MM.1S (cell line): ENCODE results near the gene PYCR2.

ENCODE experiments used
- DNase-seq: peaks from one replicate; pipeline ENCODE4 v3.0.0-alpha.2; 2015
- H2AFZ ChIP-seq: fragments of 300-600 bp; sonication (generic); 2 replicates; pipeline ENCODE4 v1.6.0; 2016; ENCODE audit warnings: antibody characterized with exemption, low read length
- H3F3A ChIP-seq: fragments of 300-600 bp; sonication (generic); 2 replicates; pipeline ENCODE4 v1.6.1; 2016; ENCODE audit warnings: mild to moderate bottlenecking, antibody characterized with exemption, low read length, moderate library complexity, mixed read lengths; ENCODE audit not compliant: insufficient read depth
- H3K27ac ChIP-seq: fragments of 300-600 bp; sonication (generic); 2 replicates; pipeline ENCODE4 v1.5.1; 2016; ENCODE audit warnings: mild to moderate bottlenecking, low read length
- H3K27me3 ChIP-seq: fragments of 300-600 bp; sonication (generic); replicated peaks from 2 replicates; pipeline ENCODE4 v1.6.0; 2016; ENCODE audit warnings: low read length; ENCODE audit not compliant: insufficient read depth
- H3K36me3 ChIP-seq: fragments of 300-600 bp; sonication (generic); replicated peaks from 2 replicates; pipeline ENCODE4 v1.6.1; 2016; ENCODE audit warnings: mild to moderate bottlenecking, low read length, mixed read lengths; ENCODE audit not compliant: insufficient read depth
- H3K4me1 ChIP-seq: fragments of 300-600 bp; sonication (generic); 2 replicates; pipeline ENCODE4 v1.6.1; 2016; ENCODE audit warnings: low read length, mixed read lengths
- H3K4me2 ChIP-seq: fragments of 300-600 bp; sonication (generic); 2 replicates; pipeline ENCODE4 v1.6.0; 2016; ENCODE audit warnings: low read depth, low read length
- H3K4me3 ChIP-seq: fragments of 300-600 bp; sonication (generic); 2 replicates; pipeline ENCODE4 v1.5.1; 2016; ENCODE audit warnings: low read length, mixed read lengths
- H3K79me2 ChIP-seq: fragments of 300-600 bp; sonication (generic); 2 replicates; pipeline ENCODE4 v1.6.1; 2016; ENCODE audit warnings: mixed run types, low read length, mixed read lengths
- H3K9ac ChIP-seq: fragments of 300-600 bp; sonication (generic); 2 replicates; pipeline ENCODE4 v1.6.1; 2016; ENCODE audit warnings: low read length, mixed read lengths
- H3K9me2 ChIP-seq: fragments of 300-600 bp; sonication (generic); replicated peaks from 2 replicates; pipeline ENCODE4 v1.6.1; 2016; ENCODE audit warnings: mild to moderate bottlenecking, low read length, mixed read lengths; ENCODE audit not compliant: insufficient read depth
- H3K9me3 ChIP-seq: fragments of 300-600 bp; sonication (generic); replicated peaks from 2 replicates; pipeline ENCODE4 v1.6.1; 2016; ENCODE audit warnings: mild to moderate bottlenecking, low read length, mixed read lengths; ENCODE audit not compliant: insufficient read depth
- H4K20me1 ChIP-seq: fragments of 300-600 bp; sonication (generic); 2 replicates; pipeline ENCODE4 v1.6.1; 2016; ENCODE audit warnings: mild to moderate bottlenecking, low read length, moderate library complexity, mixed read lengths; ENCODE audit not compliant: insufficient read depth
- EZH2 ChIP-seq: fragments of 300-600 bp; sonication (generic); optimal IDR thresholded peaks from 2 replicates; pipeline ENCODE3; 2017; ENCODE audit warnings: low read depth, mild to moderate bottlenecking, antibody characterized with exemption, low read length, mixed read lengths
- EZH2phosphoT487 ChIP-seq: fragments of 300-600 bp; sonication (generic); IDR thresholded peaks from 2 replicates; pipeline ENCODE4 v1.6.1; 2018; ENCODE audit warnings: antibody characterized with exemption, low read length
- TF ChIP-seq, protein P1 (sequence below): fragments of 300-600 bp; sonication (generic); IDR thresholded peaks from 2 replicates; pipeline ENCODE4 v1.5.1; 2016; ENCODE audit warnings: antibody characterized with exemption, low read length, mixed read lengths

Gene PYCR2

GRCh38 chr1:225921734-225922709 lies 2.0 kb downstream of the PYCR2 start:
- Histone ChIP-seq H3K4me2 (peak overlapping the region; percentile 90; the same call in 1 of the 2 replicates), H3K27me3 (no peaks in the 10 kb centered on the region), H4K20me1 (no peaks in the 10 kb centered on the region), H3K4me1 (peaks cover 15% of the 10 kb centered on the region), H3K79me2 (peaks cover 38% of the 10 kb centered on the region), H3F3A (peaks cover 13% of the 10 kb centered on the region; the same call in 1 of the 2 replicates), H3K36me3 (peaks cover 3% of the 10 kb centered on the region; the same call in 1 of the 2 replicates), H3K9me2 (no peaks in the 10 kb centered on the region), H3K9me3 (no peaks in the 10 kb centered on the region), H2AFZ (no peak overlapping the region), H3K4me3 (no peak overlapping the region), H3K9ac (no peak overlapping the region), H3K27ac (no peak overlapping the region)
- DNase-seq, result no peak
- TF ChIP-seq, protein P1, sequence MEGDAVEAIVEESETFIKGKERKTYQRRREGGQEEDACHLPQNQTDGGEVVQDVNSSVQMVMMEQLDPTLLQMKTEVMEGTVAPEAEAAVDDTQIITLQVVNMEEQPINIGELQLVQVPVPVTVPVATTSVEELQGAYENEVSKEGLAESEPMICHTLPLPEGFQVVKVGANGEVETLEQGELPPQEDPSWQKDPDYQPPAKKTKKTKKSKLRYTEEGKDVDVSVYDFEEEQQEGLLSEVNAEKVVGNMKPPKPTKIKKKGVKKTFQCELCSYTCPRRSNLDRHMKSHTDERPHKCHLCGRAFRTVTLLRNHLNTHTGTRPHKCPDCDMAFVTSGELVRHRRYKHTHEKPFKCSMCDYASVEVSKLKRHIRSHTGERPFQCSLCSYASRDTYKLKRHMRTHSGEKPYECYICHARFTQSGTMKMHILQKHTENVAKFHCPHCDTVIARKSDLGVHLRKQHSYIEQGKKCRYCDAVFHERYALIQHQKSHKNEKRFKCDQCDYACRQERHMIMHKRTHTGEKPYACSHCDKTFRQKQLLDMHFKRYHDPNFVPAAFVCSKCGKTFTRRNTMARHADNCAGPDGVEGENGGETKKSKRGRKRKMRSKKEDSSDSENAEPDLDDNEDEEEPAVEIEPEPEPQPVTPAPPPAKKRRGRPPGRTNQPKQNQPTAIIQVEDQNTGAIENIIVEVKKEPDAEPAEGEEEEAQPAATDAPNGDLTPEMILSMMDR, result no peak
- TF ChIP-seq EZH2phosphoT487, result no peak
- no peak for TF ChIP-seq EZH2

DNA sequence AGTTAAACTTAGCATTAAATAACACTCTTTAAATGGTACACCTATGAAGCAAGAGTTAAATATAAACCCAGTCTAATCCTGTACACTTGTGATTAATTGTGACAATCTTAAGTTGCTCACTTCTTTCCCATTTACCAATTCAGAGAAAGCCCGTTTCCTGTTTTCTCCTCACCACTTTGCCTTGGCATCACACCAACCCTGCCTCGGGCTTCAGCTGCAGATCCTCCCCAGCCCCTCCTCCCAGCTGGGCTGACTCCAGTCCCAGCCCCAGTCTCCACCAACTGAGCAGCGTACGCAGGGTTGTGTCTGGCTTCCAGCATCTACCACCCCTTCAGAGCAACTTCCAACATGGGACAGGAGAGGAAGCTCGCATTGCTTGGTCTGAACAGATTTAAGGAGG lies 4.1 kb downstream of the PYCR2 start:
- H3K27me3 ChIP-seq, result no peaks in the 10 kb centered on the region
- H3K4me2 ChIP-seq, result no peak overlapping the region
- H3K9me2 ChIP-seq, result no peaks in the 10 kb centered on the region
- H3K27ac ChIP-seq, result no peak overlapping the region
- no peaks in the 10 kb centered on the region for H3K9me3 ChIP-seq
- TF ChIP-seq EZH2 (no peak), EZH2phosphoT487 (no peak)
- TF ChIP-seq, protein P1, result no peak
- peaks cover 38% of the 10 kb centered on the region for H3K79me2 ChIP-seq
- H2AFZ ChIP-seq, result no peak overlapping the region
- H3K4me3 ChIP-seq, result no peak overlapping the region
- H3K36me3 ChIP-seq, result peaks cover 3% of the 10 kb centered on the region; the same call in 1 of the 2 replicates
- H3K9ac ChIP-seq, result no peak overlapping the region
- DNase-seq, result no peak
- H3F3A ChIP-seq, result peaks cover 11% of the 10 kb centered on the region; the same call in 1 of the 2 replicates
- peaks cover 15% of the 10 kb centered on the region for H3K4me1 ChIP-seq
- no peaks in the 10 kb centered on the region for H4K20me1 ChIP-seq

DNA sequence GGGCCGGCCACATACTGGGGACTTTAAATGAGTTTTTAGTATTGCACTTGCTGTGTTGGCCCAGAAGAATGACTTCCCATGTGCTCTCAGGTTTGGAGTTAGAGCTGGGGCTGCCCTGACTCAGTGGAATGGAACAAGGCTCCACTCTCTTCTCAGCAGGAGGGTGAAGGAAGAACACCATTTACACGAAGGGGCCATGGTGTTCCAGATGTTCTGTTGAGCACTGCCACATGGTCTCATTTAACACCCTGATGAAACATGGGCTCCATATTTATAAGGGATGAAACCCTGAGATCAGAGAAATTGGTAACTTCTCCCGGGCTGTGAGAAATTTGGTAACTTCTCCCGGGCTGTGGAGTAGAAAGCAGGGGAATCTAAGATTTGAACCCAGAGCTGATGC lies 5.8 kb downstream of the PYCR2 start:
- peaks cover 30% of the 10 kb centered on the region for H3K79me2 ChIP-seq
- no peaks in the 10 kb centered on the region for H3K9me3 ChIP-seq
- H3K9ac ChIP-seq, result no peak overlapping the region
- H3K4me3 ChIP-seq, result no peak overlapping the region
- H3K27me3 ChIP-seq, result no peaks in the 10 kb centered on the region
- peaks cover 12% of the 10 kb centered on the region for H3K4me1 ChIP-seq
- no peak overlapping the region for H3K27ac ChIP-seq
- H3F3A ChIP-seq, result 0 out of 2 replicates have a peak, but pooled peaks cover 7% of the 10 kb centered on the region
- H2AFZ ChIP-seq, result no peak overlapping the region
- H3K4me2 ChIP-seq, result no peak overlapping the region
- TF ChIP-seq EZH2phosphoT487, result no peak
- TF ChIP-seq EZH2, result no peak
- TF ChIP-seq, protein P1, result no peak
- no peak for DNase-seq
- H4K20me1 ChIP-seq, result no peaks in the 10 kb centered on the region
- H3K9me2 ChIP-seq, result no peaks in the 10 kb centered on the region
- H3K36me3 ChIP-seq, result peaks cover 3% of the 10 kb centered on the region; the same call in 1 of the 2 replicates
